GM19395 (cell line): ENCODE data around the gene ABLIM2.
"Not testable (repeated sequence)": the region's sequence is repeated elsewhere in the genome, so short reads cannot be mapped to it uniquely, and the experiment has no call there.

Source experiments
- ATAC-seq: cut with Tn5 transposase; IDR thresholded peaks from one replicate; pipeline ENCODE4 v1.9.1; 2021; ENCODE audit warnings: mild to moderate bottlenecking, moderate library complexity; ENCODE audit not compliant: unreplicated experiment

ABLIM2 gene

GRCh38 chr4:7947927-7948326, 210.7 kb downstream of the ABLIM2 start:
- ATAC-seq = no peak

- ATAC-seq = no peak
These were observed 212.8 kb downstream of the ABLIM2 start for GRCh38 chr4:7945709-7946380.

GRCh38 chr4:7944599-7945220, 213.9 kb downstream of the ABLIM2 start:
- ATAC-seq = no peak

GRCh38 chr4:7943688-7944087, 214.9 kb downstream of the ABLIM2 start:
- ATAC-seq = not testable (repeated sequence)

GRCh38 chr4:7943211-7943610, 215.4 kb downstream of the ABLIM2 start:
- ATAC-seq = no peak

- no peak for ATAC-seq
These were observed 216.6 kb downstream of the ABLIM2 start for GRCh38 chr4:7941965-7942496.

- no peak for ATAC-seq
These were observed 217.3 kb downstream of the ABLIM2 start for GRCh38 chr4:7941111-7941964.

- ATAC-seq = peak; percentile 86
These were observed 219.1 kb downstream of the ABLIM2 start, which contains the start of gene AFAP1 for GRCh38 chr4:7939377-7940108. Gene AFAP1, minus strand, starts transcription at chr4:7939861. Its CDS starts 67,783 bp downstream, at chr4:7872078.

GRCh38 chr4:7938609-7939376, 219.8 kb downstream of the ABLIM2 start:
- ATAC-seq = no peak

GRCh38 chr4:7938266-7938608, 220.4 kb downstream of the ABLIM2 start:
- no peak for ATAC-seq

GRCh38 chr4:7937006-7937405, 221.6 kb downstream of the ABLIM2 start:
- no peak for ATAC-seq

GRCh38 chr4:7933651-7934510, 224.7 kb downstream of the ABLIM2 start:
- ATAC-seq = no peak

- ATAC-seq = no peak
These were observed 226.3 kb downstream of the ABLIM2 start for GRCh38 chr4:7932287-7932686.

GRCh38 chr4:7929118-7929951, 229.3 kb downstream of the ABLIM2 start:
- no peak for ATAC-seq

GRCh38 chr4:7928711-7929110, 229.9 kb downstream of the ABLIM2 start:
- no peak for ATAC-seq

GRCh38 chr4:7926822-7927221, 231.8 kb downstream of the ABLIM2 start:
- no peak for ATAC-seq

- ATAC-seq = no peak
These were observed 234.0 kb downstream of the ABLIM2 start for GRCh38 chr4:7924570-7924969.

- no peak for ATAC-seq
These were observed 234.4 kb downstream of the ABLIM2 start for GRCh38 chr4:7924163-7924562.
